CD4-positive, alpha-beta T cell (primary cell): ENCODE measurements around the gene POLD1. TPM values are rescaled to one million over a fixed set of nuclear protein-coding genes. Genes with fewer than 3 reads are reported as not detected.

Experiments
- ATAC-seq: fragments of 200-7000 bp; cut with Tn5 transposase; one replicate; pipeline ENCODE4 v1.10.0; 2022; ENCODE audit warnings: mild to moderate bottlenecking; ENCODE audit not compliant: poor library complexity
- CTCF ChIA-PET: fragments of 350-600 bp; sonication (Branson Sonifier 250); formaldehyde crosslinking; loops from one replicate; lab custom pipeline; 2021; ENCODE audit warnings: antibody characterized with exemption, inconsistent platforms; lab: Charles Lee
- POLR2A ChIA-PET: fragments of 350-600 bp; sonication (Branson Sonifier 250); formaldehyde crosslinking; loops from one replicate; lab custom pipeline; 2021; ENCODE audit warnings: antibody characterized with exemption, inconsistent platforms; lab: Charles Lee
- DNase-seq, 14 experiments: peaks; one replicate each; pipeline ENCODE4 v3.0.0-alpha.2; 2013 to 2020; ENCODE audit warnings: mixed read lengths in 2 of 14
- H3K27ac ChIP-seq, 2 donors: one replicate each; pipeline versions ENCODE4 v1.5.1 to v1.7.0; 2013; ENCODE audit warnings: low read length in 2 of 2, low read depth in 1 of 2, mild to moderate bottlenecking in 1 of 2
- H3K27me3 ChIP-seq, 2 experiments: 1 replicate in 1 of 2; 2 replicates in 1 of 2; pipeline versions ENCODE4 v1.6.1 to v1.7.0; 2013; ENCODE audit warnings: low read length in 2 of 2, control low read depth in 1 of 2, mild to moderate bottlenecking in 1 of 2, moderate library complexity in 1 of 2; ENCODE audit not compliant: insufficient read depth in 2 of 2, control insufficient read depth in 1 of 2
- H3K36me3 ChIP-seq: one replicate; pipeline ENCODE4 v1.6.1; 2013; ENCODE audit warnings: low read length, control low read depth; ENCODE audit not compliant: insufficient read depth
- H3K4me1 ChIP-seq: one replicate; pipeline ENCODE4 v1.6.1; 2013; ENCODE audit warnings: low read length, control low read depth; ENCODE audit not compliant: insufficient read depth
- H3K4me3 ChIP-seq: one replicate; pipeline ENCODE4 v1.5.1; 2013; ENCODE audit warnings: mild to moderate bottlenecking, low read length, moderate library complexity
- H3K9me3 ChIP-seq, 2 experiments: 1 replicate in 1 of 2; 2 replicates in 1 of 2; pipeline versions ENCODE4 v1.6.1 to v1.7.0; 2013; ENCODE audit warnings: low read length in 2 of 2, mild to moderate bottlenecking in 2 of 2, control low read depth in 1 of 2, moderate library complexity in 1 of 2; ENCODE audit not compliant: control insufficient read depth in 1 of 2, insufficient read depth in 1 of 2
- H3K27ac Mint-ChIP-seq: one replicate; pipeline ENCODE4 v1.8.0; 2020; ENCODE audit warnings: mixed read lengths
- H3K27me3 Mint-ChIP-seq: one replicate; pipeline ENCODE4 v1.8.0; 2021; ENCODE audit warnings: mixed read lengths
- H3K36me3 Mint-ChIP-seq: one replicate; pipeline ENCODE4 v1.8.0; 2021; ENCODE audit warnings: low read depth, mixed read lengths
- H3K4me1 Mint-ChIP-seq: one replicate; pipeline ENCODE4 v1.8.0; 2021; ENCODE audit warnings: low read depth, mixed read lengths
- H3K4me3 Mint-ChIP-seq: one replicate; pipeline ENCODE4 v1.8.0; 2020; ENCODE audit warnings: mild to moderate bottlenecking, mixed read lengths
- H3K9me3 Mint-ChIP-seq: one replicate; pipeline ENCODE4 v1.8.0; 2020; ENCODE audit warnings: mixed read lengths
- CTCF ChIP-seq: fragments of 200-600 bp; IDR thresholded peaks from one replicate; pipeline ENCODE4 v1.8.0; 2022; ENCODE audit warnings: antibody characterized with exemption, mild to moderate bottlenecking
- intact Hi-C, 2 experiments: fragments of 100-400 bp; cut with DNase I in 1 of 2; cut with micrococcal nuclease in 1 of 2; formaldehyde crosslinking; loops; one replicate each; pipeline versions ENCODE4 v1.15.1 to v1.9.0; 2023 to 2025; cut with DNase I, micrococcal nuclease
- total RNA-seq, 174 experiments: library from RNA in 2 of 174; stranded (reverse) in 2 of 174; gene quantifications; one replicate each; pipeline ENCODE4 v1.2.3 and lab custom pipeline; 2021 to 2026

POLD1 gene
- total RNA-seq, 2 experiments from 2014 or later, result 22.1 to 24.2 TPM

DNA sequence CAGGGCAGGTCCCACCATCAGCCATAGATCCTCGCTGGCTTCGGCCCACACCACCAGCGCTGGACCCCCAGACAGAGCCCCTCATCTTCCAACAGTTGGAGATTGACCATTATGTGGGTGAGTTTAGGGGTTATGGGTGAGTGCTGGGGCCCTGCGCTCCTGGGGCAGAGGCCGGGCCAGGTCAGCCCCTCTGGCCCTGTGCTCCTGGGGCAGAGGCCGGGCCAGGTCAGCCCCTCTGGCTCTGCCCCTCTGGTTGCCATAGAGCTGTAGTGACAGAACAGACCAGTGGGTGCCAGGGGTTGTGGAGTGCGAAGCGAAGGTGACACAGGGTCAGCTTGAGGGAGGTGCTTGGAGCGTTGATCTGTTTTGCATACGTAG lies 15.2 kb downstream of the POLD1 start:
- CTCF ChIA-PET, result no interaction called here
- Histone ChIP-seq H3K36me3 (peaks cover 16% of the 10 kb centered on the region), H3K4me3 (no peak overlapping the region), H3K27ac (no peak overlapping the region), H3K27me3 (no peaks in the 10 kb centered on the region), H3K4me1 (no peaks in the 10 kb centered on the region), H3K9me3 (no peaks in the 10 kb centered on the region)
- POLR2A ChIA-PET, result no interaction called here
- H3K4me1 Mint-ChIP-seq, result no peaks in the 10 kb centered on the region
- H3K9me3 Mint-ChIP-seq, result no peaks in the 10 kb centered on the region
- DNase-seq (no peak), ATAC-seq (no peak)
- no peak overlapping the region for H3K4me3 Mint-ChIP-seq
- no peak overlapping the region for H3K27ac Mint-ChIP-seq
- H3K36me3 Mint-ChIP-seq, result peaks cover 23% of the 10 kb centered on the region
- H3K27me3 Mint-ChIP-seq, result no peaks in the 10 kb centered on the region
- no peak for TF ChIP-seq CTCF
- intact Hi-C loops, result no loop called here

DNA sequence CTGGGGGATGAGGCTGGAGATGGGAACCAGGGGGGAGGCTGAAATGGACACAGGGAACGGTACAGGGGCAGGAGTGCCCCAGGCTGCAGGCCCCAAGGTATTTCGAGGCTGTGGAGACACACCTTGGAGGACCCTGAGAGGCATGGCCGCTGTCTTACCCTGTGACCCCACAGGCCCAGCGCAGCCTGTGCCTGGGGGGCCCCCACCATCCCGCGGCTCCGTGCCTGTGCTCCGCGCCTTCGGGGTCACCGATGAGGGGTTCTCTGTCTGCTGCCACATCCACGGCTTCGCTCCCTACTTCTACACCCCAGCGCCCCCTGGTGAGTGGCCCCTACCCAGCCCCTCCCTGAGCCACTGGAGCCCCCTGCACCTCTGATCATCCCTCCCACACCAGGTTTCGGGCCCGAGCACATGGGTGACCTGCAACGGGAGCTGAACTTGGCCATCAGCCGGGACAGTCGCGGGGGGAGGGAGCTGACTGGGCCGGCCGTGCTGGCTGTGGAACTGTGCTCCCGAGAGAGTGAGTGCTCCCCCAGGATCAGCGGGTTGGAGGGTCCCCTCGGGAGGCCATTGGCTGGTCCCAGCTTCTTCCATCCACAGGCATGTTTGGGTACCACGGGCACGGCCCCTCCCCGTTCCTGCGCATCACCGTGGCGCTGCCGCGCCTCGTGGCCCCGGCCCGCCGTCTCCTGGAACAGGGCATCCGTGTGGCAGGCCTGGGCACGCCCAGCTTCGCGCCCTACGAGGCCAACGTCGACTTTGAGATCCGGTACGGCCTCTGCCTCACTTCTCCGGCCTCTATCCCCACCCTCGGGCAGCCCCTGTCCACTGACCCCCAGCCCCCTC lies 17.7 kb downstream of the POLD1 start:
- Mint-ChIP-seq H3K4me1 (no peaks in the 10 kb centered on the region), H3K36me3 (peaks cover 37% of the 10 kb centered on the region), H3K27me3 (no peaks in the 10 kb centered on the region), H3K4me3 (no peak overlapping the region), H3K9me3 (no peaks in the 10 kb centered on the region), H3K27ac (no peak overlapping the region)
- Histone ChIP-seq H3K36me3 (peaks cover 22% of the 10 kb centered on the region), H3K9me3 (no peaks in the 10 kb centered on the region), H3K27me3 (no peaks in the 10 kb centered on the region), H3K4me3 (no peak overlapping the region), H3K4me1 (no peaks in the 10 kb centered on the region), H3K27ac (no peak overlapping the region)
- DNase-seq, result peak in 1 of 14 experiments; percentile 22
- POLR2A ChIA-PET, result no interaction called here
- TF ChIP-seq CTCF, result no peak
- intact Hi-C loops, result no loop called here
- ATAC-seq, result no peak
- CTCF ChIA-PET, result interaction anchor here (1.1 kb wide), 1 partner anchor 33 kb away, joined by 3 read pairs; no protein-coding TSS in a partner anchor

DNA sequence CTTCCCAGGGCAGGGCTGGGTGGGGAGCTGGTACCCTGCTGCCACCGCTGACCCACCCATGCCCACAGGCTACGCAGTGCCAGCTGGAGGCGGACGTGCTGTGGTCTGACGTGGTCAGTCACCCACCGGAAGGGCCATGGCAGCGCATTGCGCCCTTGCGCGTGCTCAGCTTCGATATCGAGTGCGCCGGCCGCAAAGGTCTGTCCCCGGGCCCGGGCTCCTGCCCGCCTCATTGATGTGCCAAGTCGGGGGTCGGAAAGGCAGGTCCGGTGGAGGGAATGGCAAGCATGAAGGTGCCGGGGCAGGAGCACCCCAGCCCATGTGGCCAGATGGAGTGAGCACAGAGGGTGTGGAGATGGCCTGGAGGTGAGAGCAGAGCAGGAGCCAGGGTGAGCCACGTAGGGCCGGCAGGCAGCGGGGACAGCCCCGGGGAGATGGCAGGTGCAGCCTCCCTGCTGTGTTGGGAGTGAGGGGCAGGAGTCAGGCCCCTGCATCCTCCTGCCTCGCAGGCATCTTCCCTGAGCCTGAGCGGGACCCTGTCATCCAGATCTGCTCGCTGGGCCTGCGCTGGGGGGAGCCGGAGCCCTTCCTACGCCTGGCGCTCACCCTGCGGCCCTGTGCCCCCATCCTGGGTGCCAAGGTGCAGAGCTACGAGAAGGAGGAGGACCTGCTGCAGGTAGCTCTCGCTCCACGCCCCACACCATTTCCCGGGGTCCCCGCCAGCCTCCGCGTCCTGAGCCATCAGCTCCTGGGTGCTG lies 18.6 kb downstream of the POLD1 start:
- no peak for ATAC-seq
- ChIA-PET POLR2A (interaction anchor here (1.6 kb wide), 1 partner anchor 18 kb away, joined by 5 read pairs; no protein-coding TSS in a partner anchor), CTCF (interaction anchor here (1.1 kb wide), 1 partner anchor 34 kb away, joined by 3 read pairs; no protein-coding TSS in a partner anchor)
- intact Hi-C loops, result no loop called here
- H3K4me3 Mint-ChIP-seq, result no peak overlapping the region
- DNase-seq, result no peak
- no peak overlapping the region for H3K27ac ChIP-seq
- peaks cover 26% of the 10 kb centered on the region for H3K36me3 ChIP-seq
- no peaks in the 10 kb centered on the region for H3K27me3 ChIP-seq
- no peaks in the 10 kb centered on the region for H3K4me1 Mint-ChIP-seq
- no peak overlapping the region for H3K4me3 ChIP-seq
- H3K27me3 Mint-ChIP-seq, result no peaks in the 10 kb centered on the region
- no peaks in the 10 kb centered on the region for H3K9me3 ChIP-seq
- H3K9me3 Mint-ChIP-seq, result no peaks in the 10 kb centered on the region
- no peak overlapping the region for H3K27ac Mint-ChIP-seq
- no peak for TF ChIP-seq CTCF
- H3K36me3 Mint-ChIP-seq, result peaks cover 40% of the 10 kb centered on the region
- H3K4me1 ChIP-seq, result no peaks in the 10 kb centered on the region
